HepG2 (cell line): ENCODE measurements around the gene PROC. TPM values are rescaled to one million over a fixed set of nuclear protein-coding genes. Genes with fewer than 3 reads are reported as not detected.

Experiments used
- AKAP8 ChIP-seq: sonication (generic); formaldehyde crosslinking; IDR thresholded peaks from 2 replicates; pipeline ENCODE4 v1.5.1; 2020; ENCODE audit warnings: mild to moderate bottlenecking, missing genetic modification reagents
- ARNT2 ChIP-seq: sonication (generic); formaldehyde crosslinking; IDR thresholded peaks from 2 replicates; pipeline ENCODE4 v1.8.0; 2022; ENCODE audit warnings: mild to moderate bottlenecking, low read depth, missing genetic modification reagents, moderate library complexity
- ELF1 ChIP-seq: sonication (generic); formaldehyde crosslinking; IDR thresholded peaks from 2 replicates; pipeline ENCODE4 v1.4.0; 2020; ENCODE audit warnings: missing genetic modification reagents
- JUN ChIP-seq: sonication (generic); formaldehyde crosslinking; IDR thresholded peaks from 2 replicates; pipeline ENCODE4 v1.4.0; 2020; ENCODE audit warnings: mild to moderate bottlenecking, missing genetic modification reagents
- KMT2A ChIP-seq: sonication (generic); formaldehyde crosslinking; IDR thresholded peaks from 2 replicates; pipeline ENCODE4 v1.4.0; 2020; ENCODE audit warnings: missing genetic modification reagents
- KMT2B ChIP-seq: IDR thresholded peaks from 2 replicates; pipeline ENCODE4 v1.6.1; 2016; ENCODE audit warnings: missing genetic modification reagents, missing compliant biosample characterization
- MZF1 ChIP-seq: sonication (generic); formaldehyde crosslinking; IDR thresholded peaks from 2 replicates; pipeline ENCODE4 v1.8.1; 2023; ENCODE audit warnings: mild to moderate bottlenecking, missing genetic modification reagents, borderline replicate concordance
- POLR2AphosphoS2 ChIP-seq: IDR thresholded peaks from 2 replicates; pipeline ENCODE4 v1.6.1; 2011; ENCODE audit warnings: low read depth, low read length, improper control_type of control experiment
- SATB2 ChIP-seq: sonication (generic); formaldehyde crosslinking; IDR thresholded peaks from 2 replicates; pipeline ENCODE4 v1.5.0; 2020; ENCODE audit warnings: missing genetic modification reagents
- THAP11 ChIP-seq: IDR thresholded peaks from 2 replicates; pipeline ENCODE4 v1.6.1; 2016; ENCODE audit warnings: missing biosample characterization, missing genetic modification reagents
- YEATS4 ChIP-seq: sonication (generic); formaldehyde crosslinking; IDR thresholded peaks from 2 replicates; pipeline ENCODE4 v1.4.0; 2020; ENCODE audit warnings: missing genetic modification reagents, borderline replicate concordance
- ZNF20 ChIP-seq: sonication (generic); formaldehyde crosslinking; IDR thresholded peaks from 2 replicates; pipeline ENCODE4 v1.4.0; 2020; ENCODE audit warnings: mild to moderate bottlenecking, moderate library complexity, missing genetic modification reagents
- ZNF251 ChIP-seq: sonication (generic); formaldehyde crosslinking; IDR thresholded peaks from 2 replicates; pipeline ENCODE4 v1.9.0; 2021; ENCODE audit warnings: mild to moderate bottlenecking, missing genetic modification reagents
- ZNF34 ChIP-seq: sonication (generic); formaldehyde crosslinking; IDR thresholded peaks from 2 replicates; pipeline ENCODE4 v1.4.0; 2020; ENCODE audit warnings: mild to moderate bottlenecking, missing genetic modification reagents, borderline replicate concordance
- ZNF354B ChIP-seq: sonication (generic); formaldehyde crosslinking; IDR thresholded peaks from 2 replicates; pipeline ENCODE4 v1.8.0; 2022; ENCODE audit warnings: mild to moderate bottlenecking, missing genetic modification reagents
- ZNF382 ChIP-seq: sonication (generic); formaldehyde crosslinking; IDR thresholded peaks from 2 replicates; pipeline ENCODE4 v1.5.0; 2020; ENCODE audit warnings: missing genetic modification reagents, mild to moderate bottlenecking, borderline replicate concordance
- polyA plus RNA-seq, 8 experiments: library from polyadenylated mRNA; depleted of rRNA in 3 of 8; stranded (reverse) in 7 of 8; unstranded in 1 of 8; fragments of >200 nt; fragmentation: Illumina TruSeq in 4 of 8; extraction: Trizol in 4 of 8; gene quantifications; 2 replicates each; pipeline versions ENCODE4 v1.2.1 to v1.2.3, GENCODE V29; 2011 to 2016; ENCODE audit warnings: low read depth in 4 of 8, missing spikeins in 1 of 8, mixed read lengths in 1 of 8; ENCODE audit not compliant: insufficient read depth in 1 of 8
- total RNA-seq, 5 experiments: library from RNA; depleted of rRNA; stranded (reverse); fragments of >200 nt; fragmentation: Illumina TruSeq; extraction: Trizol; gene quantifications; 2 replicates each; pipeline ENCODE4 v1.2.3, GENCODE V29; 2016; ENCODE audit warnings: low read depth in 1 of 5
- TF ChIP-seq, protein P1 (sequence below): sonication (generic); formaldehyde crosslinking; IDR thresholded peaks from 2 replicates; pipeline ENCODE4 v1.5.0; 2020; ENCODE audit warnings: mild to moderate bottlenecking, missing genetic modification reagents, moderate library complexity
- TF ChIP-seq, protein P2 (sequence below): fragments of 450-650 bp; IDR thresholded peaks from 2 replicates; pipeline ENCODE4 v1.6.1; 2016
- TF ChIP-seq, protein P3 (sequence below): sonication (generic); formaldehyde crosslinking; IDR thresholded peaks from 2 replicates; pipeline ENCODE4 v1.4.0; 2020; ENCODE audit warnings: missing genetic modification reagents, mild to moderate bottlenecking, borderline replicate concordance
- TF ChIP-seq, protein P4 (sequence below): sonication (generic); formaldehyde crosslinking; IDR thresholded peaks from 2 replicates; pipeline ENCODE4 v1.4.0; 2020; ENCODE audit warnings: missing genetic modification reagents, low read depth, mild to moderate bottlenecking, borderline replicate concordance
- TF ChIP-seq, protein P5 (sequence below): sonication (generic); formaldehyde crosslinking; IDR thresholded peaks from 2 replicates; pipeline ENCODE4 v1.4.0; 2020; ENCODE audit warnings: missing genetic modification reagents

The PROC gene
- total and polyA plus RNA-seq, 2 of the 13 experiments (the other 11 are each of a cell fraction or from before 2014, with no cell fraction given): 134 to 185 TPM

DNA sequence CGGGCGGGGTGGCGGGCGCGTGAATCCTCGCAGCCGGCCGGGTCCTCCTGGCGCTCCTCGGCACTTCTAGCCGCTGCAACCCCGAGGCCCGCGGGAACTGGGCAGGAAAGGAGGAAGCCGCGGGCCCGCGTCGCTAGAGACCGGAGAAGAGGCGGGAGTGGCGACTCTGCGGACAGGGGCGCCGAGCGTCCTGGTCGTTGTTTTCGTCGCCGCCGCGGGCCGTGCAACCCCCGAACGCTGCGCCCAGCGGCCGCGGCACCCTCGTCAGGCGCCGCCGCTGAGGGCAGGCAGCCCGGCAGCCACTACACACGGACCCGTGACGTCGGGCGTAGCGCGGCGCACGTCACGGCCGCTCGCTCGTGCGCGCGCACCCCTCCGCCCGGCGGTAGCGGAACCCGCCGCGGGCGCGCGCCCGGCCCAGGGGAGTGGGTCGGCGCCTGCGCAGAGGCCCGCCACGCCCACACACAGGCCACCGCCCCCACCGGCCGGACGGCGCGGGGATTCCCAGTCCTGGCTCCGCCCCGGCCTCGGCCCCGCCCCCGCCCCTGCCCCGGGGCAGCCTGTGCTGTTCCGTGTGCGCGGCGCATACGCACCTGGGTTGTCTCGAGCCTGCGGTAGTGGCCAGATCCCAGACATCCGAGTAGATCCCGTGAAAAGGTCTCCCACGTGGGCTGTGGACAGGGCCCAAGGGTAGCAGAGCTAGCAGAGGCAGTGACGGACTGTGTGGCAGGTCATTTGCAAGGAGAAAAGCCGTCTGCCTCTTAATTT is 30.4 kb upstream of the PROC start, which contains the start of gene MAP3K2 (continued):
- TF ChIP-seq, protein P1, sequence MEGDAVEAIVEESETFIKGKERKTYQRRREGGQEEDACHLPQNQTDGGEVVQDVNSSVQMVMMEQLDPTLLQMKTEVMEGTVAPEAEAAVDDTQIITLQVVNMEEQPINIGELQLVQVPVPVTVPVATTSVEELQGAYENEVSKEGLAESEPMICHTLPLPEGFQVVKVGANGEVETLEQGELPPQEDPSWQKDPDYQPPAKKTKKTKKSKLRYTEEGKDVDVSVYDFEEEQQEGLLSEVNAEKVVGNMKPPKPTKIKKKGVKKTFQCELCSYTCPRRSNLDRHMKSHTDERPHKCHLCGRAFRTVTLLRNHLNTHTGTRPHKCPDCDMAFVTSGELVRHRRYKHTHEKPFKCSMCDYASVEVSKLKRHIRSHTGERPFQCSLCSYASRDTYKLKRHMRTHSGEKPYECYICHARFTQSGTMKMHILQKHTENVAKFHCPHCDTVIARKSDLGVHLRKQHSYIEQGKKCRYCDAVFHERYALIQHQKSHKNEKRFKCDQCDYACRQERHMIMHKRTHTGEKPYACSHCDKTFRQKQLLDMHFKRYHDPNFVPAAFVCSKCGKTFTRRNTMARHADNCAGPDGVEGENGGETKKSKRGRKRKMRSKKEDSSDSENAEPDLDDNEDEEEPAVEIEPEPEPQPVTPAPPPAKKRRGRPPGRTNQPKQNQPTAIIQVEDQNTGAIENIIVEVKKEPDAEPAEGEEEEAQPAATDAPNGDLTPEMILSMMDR (CRISPR knock-in tag): 0 out of 2 replicates have a peak, but pooled peaks have one; percentile 1
- TF ChIP-seq SATB2 (CRISPR knock-in tag) (peak; percentile 63; the same call in 1 of the 2 replicates), ZNF354B (no peak), MZF1 (CRISPR knock-in tag) (no peak), KMT2A (CRISPR knock-in tag) (0 out of 2 replicates have a peak, but pooled peaks have one; percentile 14), KMT2B (CRISPR knock-in tag) (no peak; the same call in 1 of the 2 replicates), THAP11 (peak; percentile 25), ZNF20 (CRISPR knock-in tag) (no peak), AKAP8 (CRISPR knock-in tag) (0 out of 2 replicates have a peak, but pooled peaks have one; percentile 55), ZNF34 (CRISPR knock-in tag) (no peak), ZNF251 (no peak), YEATS4 (peak; percentile 80; the same call in 1 of the 2 replicates), ARNT2 (CRISPR knock-in tag) (peak; percentile 76; the same call in 1 of the 2 replicates), ZNF382 (CRISPR knock-in tag) (no peak), POLR2AphosphoS2 (no peak), ELF1 (CRISPR knock-in tag) (peak; percentile 44; the same call in 1 of the 2 replicates), JUN (CRISPR knock-in tag) (no peak)
- TF ChIP-seq, protein P2, sequence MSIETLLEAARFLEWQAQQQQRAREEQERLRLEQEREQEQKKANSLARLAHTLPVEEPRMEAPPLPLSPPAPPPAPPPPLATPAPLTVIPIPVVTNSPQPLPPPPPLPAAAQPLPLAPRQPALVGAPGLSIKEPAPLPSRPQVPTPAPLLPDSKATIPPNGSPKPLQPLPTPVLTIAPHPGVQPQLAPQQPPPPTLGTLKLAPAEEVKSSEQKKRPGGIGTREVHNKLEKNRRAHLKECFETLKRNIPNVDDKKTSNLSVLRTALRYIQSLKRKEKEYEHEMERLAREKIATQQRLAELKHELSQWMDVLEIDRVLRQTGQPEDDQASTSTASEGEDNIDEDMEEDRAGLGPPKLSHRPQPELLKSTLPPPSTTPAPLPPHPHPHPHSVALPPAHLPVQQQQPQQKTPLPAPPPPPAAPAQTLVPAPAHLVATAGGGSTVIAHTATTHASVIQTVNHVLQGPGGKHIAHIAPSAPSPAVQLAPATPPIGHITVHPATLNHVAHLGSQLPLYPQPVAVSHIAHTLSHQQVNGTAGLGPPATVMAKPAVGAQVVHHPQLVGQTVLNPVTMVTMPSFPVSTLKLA: no peak
- TF ChIP-seq, protein P3, sequence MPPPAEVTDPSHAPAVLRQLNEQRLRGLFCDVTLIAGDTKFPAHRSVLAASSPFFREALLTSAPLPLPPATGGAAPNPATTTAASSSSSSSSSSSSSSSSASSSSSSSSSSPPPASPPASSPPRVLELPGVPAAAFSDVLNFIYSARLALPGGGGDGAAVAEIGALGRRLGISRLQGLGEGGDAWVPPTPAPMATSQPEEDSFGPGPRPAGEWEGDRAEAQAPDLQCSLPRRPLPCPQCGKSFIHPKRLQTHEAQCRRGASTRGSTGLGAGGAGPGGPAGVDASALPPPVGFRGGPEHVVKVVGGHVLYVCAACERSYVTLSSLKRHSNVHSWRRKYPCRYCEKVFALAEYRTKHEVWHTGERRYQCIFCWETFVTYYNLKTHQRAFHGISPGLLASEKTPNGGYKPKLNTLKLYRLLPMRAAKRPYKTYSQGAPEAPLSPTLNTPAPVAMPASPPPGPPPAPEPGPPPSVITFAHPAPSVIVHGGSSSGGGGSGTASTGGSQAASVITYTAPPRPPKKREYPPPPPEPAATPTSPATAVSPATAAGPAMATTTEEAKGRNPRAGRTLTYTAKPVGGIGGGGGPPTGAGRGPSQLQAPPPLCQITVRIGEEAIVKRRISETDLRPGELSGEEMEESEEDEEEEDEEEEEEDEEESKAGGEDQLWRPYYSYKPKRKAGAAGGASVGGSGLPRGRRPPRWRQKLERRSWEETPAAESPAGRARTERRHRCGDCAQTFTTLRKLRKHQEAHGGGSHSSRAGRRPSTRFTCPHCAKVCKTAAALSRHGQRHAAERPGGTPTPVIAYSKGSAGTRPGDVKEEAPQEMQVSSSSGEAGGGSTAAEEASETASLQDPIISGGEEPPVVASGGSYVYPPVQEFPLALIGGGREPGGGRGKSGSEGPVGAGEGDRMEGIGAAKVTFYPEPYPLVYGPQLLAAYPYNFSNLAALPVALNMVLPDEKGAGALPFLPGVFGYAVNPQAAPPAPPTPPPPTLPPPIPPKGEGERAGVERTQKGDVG: no peak
- TF ChIP-seq, protein P4, sequence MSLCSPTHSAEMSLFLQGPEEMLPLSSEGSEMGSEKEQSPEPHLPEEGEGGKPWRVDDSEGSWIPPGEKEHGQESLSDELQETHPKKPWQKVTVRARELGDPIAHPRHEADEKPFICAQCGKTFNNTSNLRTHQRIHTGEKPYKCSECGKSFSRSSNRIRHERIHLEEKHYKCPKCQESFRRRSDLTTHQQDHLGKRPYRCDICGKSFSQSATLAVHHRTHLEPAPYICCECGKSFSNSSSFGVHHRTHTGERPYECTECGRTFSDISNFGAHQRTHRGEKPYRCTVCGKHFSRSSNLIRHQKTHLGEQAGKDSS: 0 out of 2 replicates have a peak, but pooled peaks have one; percentile 10
- TF ChIP-seq, protein P5, sequence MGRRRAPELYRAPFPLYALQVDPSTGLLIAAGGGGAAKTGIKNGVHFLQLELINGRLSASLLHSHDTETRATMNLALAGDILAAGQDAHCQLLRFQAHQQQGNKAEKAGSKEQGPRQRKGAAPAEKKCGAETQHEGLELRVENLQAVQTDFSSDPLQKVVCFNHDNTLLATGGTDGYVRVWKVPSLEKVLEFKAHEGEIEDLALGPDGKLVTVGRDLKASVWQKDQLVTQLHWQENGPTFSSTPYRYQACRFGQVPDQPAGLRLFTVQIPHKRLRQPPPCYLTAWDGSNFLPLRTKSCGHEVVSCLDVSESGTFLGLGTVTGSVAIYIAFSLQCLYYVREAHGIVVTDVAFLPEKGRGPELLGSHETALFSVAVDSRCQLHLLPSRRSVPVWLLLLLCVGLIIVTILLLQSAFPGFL (CRISPR knock-in tag): peak; percentile 32; the same call in 1 of the 2 replicates
